ENCODE data around the gene TTN. TPM values are rescaled to one million over a fixed set of nuclear protein-coding genes. Genes with fewer than 3 reads are reported as not detected.

The TTN gene
- total and polyA plus RNA-seq, 9 donors: 0.17 to 12.9 (median 1.2) TPM

- Histone ChIP-seq H3K27me3 (no peaks in the 10 kb centered on the region), H3K4me1 (ENCODE audit: insufficient read depth) (no peaks in the 10 kb centered on the region), H3K36me3 (no peaks in the 10 kb centered on the region), H3K9me3 (no peaks in the 10 kb centered on the region), H3K27ac (no peak overlapping the region), H3K4me3 (no peak overlapping the region)
- DNase-seq: no peak
- TF ChIP-seq POLR2A (IDR thresholded peaks at IDR 0.05) (no peak), CTCF (IDR thresholded peaks at IDR 0.05) (no peak), EP300 (IDR thresholded peaks at IDR 0.05) (no peak)
- WGBS, 3 donors: 83 to 95% (median 85%) methylated on average over 4 of the region's 4 CpGs
- intact Hi-C loops (cut with DNase I): no loop called here
These were observed 72.7 kb downstream of the TTN start for GRCh38 chr2:178734518-178734917.

- Histone ChIP-seq H3K27ac (no peak overlapping the region), H3K36me3 (no peaks in the 10 kb centered on the region), H3K27me3 (no peaks in the 10 kb centered on the region), H3K4me3 (no peak overlapping the region), H3K4me1 (ENCODE audit: insufficient read depth) (no peaks in the 10 kb centered on the region), H3K9me3 (no peaks in the 10 kb centered on the region)
- TF ChIP-seq EP300 (IDR thresholded peaks at IDR 0.05): no peak
- TF ChIP-seq POLR2A (IDR thresholded peaks at IDR 0.05): no peak
- TF ChIP-seq CTCF (IDR thresholded peaks at IDR 0.05): no peak
- 63 to 86% (median 65%) methylated on average over 2 of the region's 2 CpGs for WGBS, 3 donors
- intact Hi-C loops (cut with DNase I): no loop called here
- DNase-seq: no peak
These were observed 73.2 kb downstream of the TTN start for GRCh38 chr2:178733975-178734374.

- intact Hi-C loops (cut with DNase I): no loop called here
- H3K27me3 ChIP-seq: no peaks in the 10 kb centered on the region
- TF ChIP-seq POLR2A (IDR thresholded peaks at IDR 0.05) (no peak), EP300 (IDR thresholded peaks at IDR 0.05) (no peak), CTCF (IDR thresholded peaks at IDR 0.05) (no peak)
- 91 to 97% (median 92%) methylated on average over 3 of the region's 3 CpGs for WGBS, 3 donors
- H3K4me1 ChIP-seq (ENCODE audit: insufficient read depth): no peaks in the 10 kb centered on the region
- no peaks in the 10 kb centered on the region for H3K36me3 ChIP-seq
- no peak overlapping the region for H3K4me3 ChIP-seq
- H3K27ac ChIP-seq: no peak overlapping the region
- H3K9me3 ChIP-seq: no peaks in the 10 kb centered on the region
- DNase-seq: no peak
These were observed 74.3 kb downstream of the TTN start for GRCh38 chr2:178732913-178733312.

GRCh38 chr2:178731300-178731699 lies 75.9 kb downstream of the TTN start:
- no peak overlapping the region for H3K27ac ChIP-seq

More at GRCh38 chr2:178731300-178731699, 75.9 kb downstream of the TTN start:
- Histone ChIP-seq H3K4me3 (no peak overlapping the region), H3K27me3 (no peaks in the 10 kb centered on the region), H3K4me1 (ENCODE audit: insufficient read depth) (no peaks in the 10 kb centered on the region), H3K36me3 (no peaks in the 10 kb centered on the region), H3K9me3 (no peaks in the 10 kb centered on the region)
- TF ChIP-seq EP300 (IDR thresholded peaks at IDR 0.05) (no peak), CTCF (IDR thresholded peaks at IDR 0.05) (no peak), POLR2A (IDR thresholded peaks at IDR 0.05) (no peak)
- 92 to 95% (median 92%) methylated on average over 5 of the region's 5 CpGs for WGBS, 3 donors
- intact Hi-C loops (cut with DNase I): no loop called here
- no peak for DNase-seq

All from ovary (tissue), 9 donors.